IMR-90 (cell line): ENCODE data around the gene CLCF1. TPM values are rescaled to one million over a fixed set of nuclear protein-coding genes. Genes with fewer than 3 reads are reported as not detected.

ENCODE experiments used
- ATAC-seq: fragments of 200-7000 bp; cut with Tn5 transposase; 2 replicates; pipeline ENCODE4 v1.9.1; 2020; ENCODE audit warnings: low read depth, mild to moderate bottlenecking, moderate library complexity
- BruUV-seq: library from RNA; stranded (reverse); fragments of 400-500 nt; replicated peaks from 2 replicates; lab custom pipeline; 2021; lab: Mats Ljungman, UMichigan
- CTCF ChIA-PET: fragments of 300-600 bp; formaldehyde crosslinking; extraction: SDS; loops from one replicate; lab custom pipeline; 2021; ENCODE audit warnings: antibody characterized with exemption; lab: Yijun Ruan, JAX
- POLR2A ChIA-PET: fragments of 300-600 bp; sonication (Branson Sonifier 250); formaldehyde crosslinking; loops from one replicate; lab custom pipeline; 2022; ENCODE audit warnings: antibody characterized with exemption; ENCODE audit not compliant: unreplicated experiment; lab: Charles Lee
- DNase-seq: peaks from one replicate; pipeline ENCODE4 v3.0.0; 2013
- H2AFZ ChIP-seq: replicated peaks from 2 replicates; pipeline ENCODE3; 2013; ENCODE audit warnings: low read length, mild to moderate bottlenecking; ENCODE audit not compliant: poor library complexity
- H2AK5ac ChIP-seq: 2 replicates; pipeline ENCODE4 v1.6.1; 2013; ENCODE audit warnings: low read depth, low read length, inconsistent platforms
- H2AK9ac ChIP-seq: replicated peaks from 2 replicates; pipeline ENCODE3; 2013; ENCODE audit warnings: mild to moderate bottlenecking, low read depth, low read length, moderate library complexity; ENCODE audit not compliant: poor library complexity
- H2BK120ac ChIP-seq: 2 replicates; pipeline ENCODE4 v1.6.1; 2013; ENCODE audit warnings: low read depth, low read length, inconsistent platforms
- H2BK15ac ChIP-seq: 3 replicates; pipeline ENCODE4 v1.6.1; 2013; ENCODE audit warnings: low read depth, low read length, inconsistent platforms
- H2BK20ac ChIP-seq: 2 replicates; pipeline ENCODE4 v1.6.1; 2013; ENCODE audit warnings: low read depth, mild to moderate bottlenecking, inconsistent platforms, low read length, moderate library complexity
- H2BK5ac ChIP-seq: 2 replicates; pipeline ENCODE4 v1.6.1; 2013; ENCODE audit warnings: mild to moderate bottlenecking, low read depth, low read length, inconsistent platforms; ENCODE audit not compliant: poor library complexity, severe bottlenecking
- H3K14ac ChIP-seq: replicated peaks from 2 replicates; pipeline ENCODE4 v1.6.1; 2013; ENCODE audit warnings: low read depth, low read length, inconsistent platforms
- H3K18ac ChIP-seq: 2 replicates; pipeline ENCODE4 v1.6.1; 2013; ENCODE audit warnings: low read depth, low read length, control low read depth
- H3K23ac ChIP-seq: 2 replicates; pipeline ENCODE4 v1.6.1; 2013; ENCODE audit warnings: low read depth, low read length, inconsistent platforms
- H3K27ac ChIP-seq: 2 replicates; pipeline ENCODE4 v1.5.1; 2013; ENCODE audit warnings: mild to moderate bottlenecking, control low read depth, low read length; ENCODE audit not compliant: insufficient read depth
- H3K27me3 ChIP-seq: 2 replicates; pipeline ENCODE4 v1.6.1; 2013; ENCODE audit warnings: low read length; ENCODE audit not compliant: control insufficient read depth, insufficient read depth
- H3K36me3 ChIP-seq: 2 replicates; pipeline ENCODE4 v1.6.1; 2013; ENCODE audit warnings: low read length, mixed read lengths; ENCODE audit not compliant: control insufficient read depth, insufficient read depth
- H3K4ac ChIP-seq: 2 replicates; pipeline ENCODE4 v1.6.1; 2013; ENCODE audit warnings: low read depth, low read length, inconsistent platforms
- H3K4me1 ChIP-seq: 2 replicates; pipeline ENCODE4 v1.6.1; 2013; ENCODE audit warnings: low read length, mixed read lengths; ENCODE audit not compliant: control insufficient read depth, insufficient read depth
- H3K4me2 ChIP-seq: 2 replicates; pipeline ENCODE4 v1.6.1; 2013; ENCODE audit warnings: low read depth, mild to moderate bottlenecking, control low read depth, low read length, moderate library complexity
- H3K4me3 ChIP-seq: 2 replicates; pipeline ENCODE4 v1.5.1; 2013; ENCODE audit warnings: low read depth, mild to moderate bottlenecking, control low read depth, low read length, moderate library complexity; ENCODE audit not compliant: insufficient read depth
- H3K56ac ChIP-seq: 2 replicates; pipeline ENCODE4 v1.6.1; 2013; ENCODE audit warnings: low read length, inconsistent platforms; ENCODE audit not compliant: insufficient read depth; ENCODE audit errors: extremely low read depth
- H3K79me1 ChIP-seq, 2 experiments: 2 replicates each; pipeline ENCODE4 v1.6.1; 2013; ENCODE audit warnings: low read length in 2 of 2, inconsistent platforms in 1 of 2, low read depth in 1 of 2
- H3K9ac ChIP-seq: 2 replicates; pipeline ENCODE4 v1.6.1; 2013; ENCODE audit warnings: low read depth, low read length, control low read depth
- H3K9me1 ChIP-seq: 2 replicates; pipeline ENCODE4 v1.6.1; 2013; ENCODE audit warnings: low read length, inconsistent platforms; ENCODE audit not compliant: insufficient read depth
- H3K9me3 ChIP-seq: 2 replicates; pipeline ENCODE4 v1.6.1; 2013; ENCODE audit warnings: low read length; ENCODE audit not compliant: control insufficient read depth, insufficient read depth
- H4K20me1 ChIP-seq: 2 replicates; pipeline ENCODE4 v1.6.1; 2013; ENCODE audit warnings: low read length, inconsistent platforms; ENCODE audit not compliant: insufficient read depth
- H4K5ac ChIP-seq: 2 replicates; pipeline ENCODE4 v1.6.1; 2013; ENCODE audit warnings: mild to moderate bottlenecking, low read depth, low read length, control low read depth
- H4K8ac ChIP-seq, 2 experiments: 2 replicates each; pipeline ENCODE4 v1.6.1; 2013; ENCODE audit warnings: low read depth in 2 of 2, low read length in 2 of 2, control low read depth in 1 of 2, inconsistent platforms in 1 of 2
- H4K91ac ChIP-seq: 2 replicates; pipeline ENCODE4 v1.6.1; 2013; ENCODE audit warnings: low read depth, low read length, inconsistent platforms; ENCODE audit not compliant: insufficient read depth
- CEBPB ChIP-seq: IDR thresholded peaks from 2 replicates; pipeline ENCODE4 v1.6.1; 2012; ENCODE audit warnings: low read depth, low read length, improper control_type of control experiment
- MAZ ChIP-seq: IDR thresholded peaks from 2 replicates; pipeline ENCODE4 v1.6.1; 2012; ENCODE audit warnings: low read depth, mild to moderate bottlenecking, low read length, improper control_type of control experiment, moderate library complexity, borderline replicate concordance
- RAD21 ChIP-seq: IDR thresholded peaks from 2 replicates; pipeline ENCODE4 v1.6.1; 2012; ENCODE audit warnings: low read length, improper control_type of control experiment
- RFX5 ChIP-seq: IDR thresholded peaks from 2 replicates; pipeline ENCODE4 v1.8.0; 2012; ENCODE audit warnings: low read depth, mild to moderate bottlenecking, low read length, moderate library complexity
- WGBS, 2 experiments: methylation state at CpG; one replicate each; pipeline versions ENCODE4 v1.1.5 to v1.1.7; 2013; ENCODE audit warnings: missing lambda C conversion rate in 2 of 2; ENCODE audit not compliant: insufficient read length in 1 of 2; ENCODE audit errors: extremely low coverage in 2 of 2; 5-methylcytosine and 5-hydroxymethylcytosine counted together
- dilution Hi-C: fragments of 300-500 bp; cut with HindIII; formaldehyde crosslinking; loops from one replicate; pipeline ENCODE4 v1.14.3; 2018; ENCODE audit warnings: low sequenced_read_pairs; ENCODE audit not compliant: unreplicated experiment
- in situ Hi-C: fragments of 300-500 bp; cut with MboI; formaldehyde crosslinking; loops from 3 replicates; pipeline ENCODE4 v1.14.3; 2019; ENCODE audit warnings: low sequenced_read_pairs, inconsistent platforms, mixed read lengths
- intact Hi-C: fragments of 100-400 bp; cut with micrococcal nuclease; formaldehyde crosslinking; loops from 2 replicates; pipeline ENCODE4 v1.10.0; 2022
- microRNA-seq, 2 experiments: library from miRNA; stranded (forward) in 1 of 2; unstranded in 1 of 2; fragments of 10-50 nt in 1 of 2; fragments of <30 nt in 1 of 2; gene quantifications in 1 of 2; microRNA quantifications in 1 of 2; one replicate each; pipeline versions ENCODE3 to v1.1.0; 2013 to 2020; ENCODE audit not compliant: insufficient read depth in 1 of 2, insufficient read length in 1 of 2, unreplicated experiment in 1 of 2
- polyA plus RNA-seq, 3 experiments: library from polyadenylated mRNA; depleted of rRNA; stranded (reverse); fragments of >200 nt; gene quantifications; 2 replicates each; pipeline ENCODE4 v1.2.3, GENCODE V29; 2012; ENCODE audit warnings: low replicate concordance in 1 of 3
- small RNA-seq, 5 experiments: library from RNA; depleted of rRNA; stranded (forward); fragments of <200 nt; gene quantifications; one replicate each; pipeline ENCODE3, GENCODE V24; 2012
- total RNA-seq: library from RNA; depleted of rRNA; stranded (reverse); fragments of >200 nt; gene quantifications from 2 replicates; pipeline ENCODE4 v1.2.3, GENCODE V29; 2012; rRNA removed

CLCF1 gene
- total and polyA plus RNA-seq, 2 of the 4 experiments (the other 2 are of a cell fraction): 5.6 to 27.8 TPM

- Histone ChIP-seq H3K27me3 (no peaks in the 10 kb centered on the region), H2BK5ac (no peak overlapping the region), H3K4me3 (no peak overlapping the region), H3K4me2 (no peak overlapping the region), H3K23ac (no peak overlapping the region), H3K4me1 (0 out of 2 replicates have a peak, but pooled peaks cover 2% of the 10 kb centered on the region), H2AK9ac (no peak overlapping the region), H3K14ac (no peak overlapping the region), H2AFZ (no peak overlapping the region), H3K79me1 (no peaks in the 10 kb centered on the region; a peak in 1 of 4 replicates), H3K4ac (no peak overlapping the region), H3K9me3 (no peaks in the 10 kb centered on the region), H3K18ac (no peak overlapping the region), H3K9me1 (no peaks in the 10 kb centered on the region), H3K9ac (no peak overlapping the region), H4K5ac (no peak overlapping the region), H4K91ac (no peak overlapping the region), H3K36me3 (peaks cover 15% of the 10 kb centered on the region), H3K56ac (no peak overlapping the region), H3K27ac (no peak overlapping the region), H2BK20ac (no peak overlapping the region), H2BK15ac (no peak overlapping the region), H2BK120ac (no peak overlapping the region), H2AK5ac (no peak overlapping the region), H4K20me1 (no peaks in the 10 kb centered on the region), H4K8ac (no peak overlapping the region)
- WGBS, 2 experiments: 100% methylated on average over 1 of the region's 2 CpGs; no CpG with 5 or more reads in 1 of the 2 experiments
- no peak for TF ChIP-seq RFX5
- TF ChIP-seq CEBPB: no peak
- TF ChIP-seq RAD21: no peak
- TF ChIP-seq MAZ: no peak
- POLR2A ChIA-PET: no interaction called here
- dilution Hi-C loops (no loop called here), in situ Hi-C loops (loop anchor here (10.0 kb wide), 1 partner anchor 229 kb away; no protein-coding TSS in a partner anchor), intact Hi-C loops (no loop called here)
- CTCF ChIA-PET: interaction anchor here (1.1 kb wide), 1 partner anchor 47 kb away, joined by 3 read pairs; no protein-coding TSS in a partner anchor
- DNase-seq (no peak), ATAC-seq (no peak)
- BruUV-seq: no TSS peak
Observed at GRCh38 chr11:67314218-67314617, 59.2 kb downstream of the CLCF1 start.

Small RNAs within 50 kb of the gene (microRNA-seq; reads per million reads assigned to microRNA genes)
- not detected for gene RN7SKP239 (ENCODE audit: insufficient read depth, insufficient read length)
- gene RNU6-1238P (ENCODE audit: insufficient read depth, insufficient read length): not detected

Small RNAs within 50 kb of the gene (small RNA-seq; reads per million reads assigned to genes)
- 0 reads per million in 5 experiments for gene RN7SKP239
- 0 to 0.08 (median 0) reads per million in 5 experiments for gene RNU6-1238P

Other genes with a start within 250 kb of the CLCF1 start
- 23.9 and 26.7 TPM in 2 replicates for gene GRK2, start 107.1 kb downstream of the CLCF1 start, total RNA-seq
- 41.8 and 45.8 TPM in 2 replicates for gene GRK2, start 107.1 kb downstream of the CLCF1 start, polyA plus RNA-seq (2012; rRNA removed)
- gene ANKRD13D, start 84.3 kb downstream of the CLCF1 start, total RNA-seq: 7.3 and 8.1 TPM in 2 replicates
- 38.4 and 44.0 TPM in 2 replicates for gene ANKRD13D, start 84.3 kb downstream of the CLCF1 start, polyA plus RNA-seq (2012; rRNA removed)
- gene SSH3, start 70.1 kb downstream of the CLCF1 start, total RNA-seq: 7.3 and 7.8 TPM in 2 replicates
- gene SSH3, start 70.1 kb downstream of the CLCF1 start, polyA plus RNA-seq (2012; rRNA removed): 26.7 and 29.2 TPM in 2 replicates
- gene POLD4, start 20.1 kb downstream of the CLCF1 start, total RNA-seq: 40.8 and 46.4 TPM in 2 replicates
- gene POLD4, start 20.1 kb downstream of the CLCF1 start, polyA plus RNA-seq (2012; rRNA removed): 133 and 152 TPM in 2 replicates
- gene RAD9A, start 18.4 kb upstream of the CLCF1 start, total RNA-seq: 1.9 and 2.0 TPM in 2 replicates
- 10.3 and 12.6 TPM in 2 replicates for gene RAD9A, start 18.4 kb upstream of the CLCF1 start, polyA plus RNA-seq (2012; rRNA removed)
- gene PPP1CA, start 28.3 kb upstream of the CLCF1 start, total RNA-seq: 294 and 313 TPM in 2 replicates
- 228 and 260 TPM in 2 replicates for gene PPP1CA, start 28.3 kb upstream of the CLCF1 start, polyA plus RNA-seq (2012; rRNA removed)
- gene TBC1D10C, start 30.5 kb upstream of the CLCF1 start, total RNA-seq: under 0.01 and 0.18 TPM in 2 replicates
- 0.07 and 0.11 TPM in 2 replicates for gene TBC1D10C, start 30.5 kb upstream of the CLCF1 start, polyA plus RNA-seq (2012; rRNA removed)
- under 0.01 TPM in 2 replicates for gene CARNS1, start 42.1 kb upstream of the CLCF1 start, total RNA-seq
- gene CARNS1, start 42.1 kb upstream of the CLCF1 start, polyA plus RNA-seq (2012; rRNA removed): 0.23 and 0.32 TPM in 2 replicates
- 47.8 and 58.4 TPM in 2 replicates for gene RPS6KB2, start 54.9 kb upstream of the CLCF1 start, total RNA-seq
- gene RPS6KB2, start 54.9 kb upstream of the CLCF1 start, polyA plus RNA-seq (2012; rRNA removed): 50.7 and 55.3 TPM in 2 replicates
- not detected in 2 replicates for gene PTPRCAP, start 64.1 kb upstream of the CLCF1 start, total RNA-seq
- 0.14 and 0.24 TPM in 2 replicates for gene PTPRCAP, start 64.1 kb upstream of the CLCF1 start, polyA plus RNA-seq (2012; rRNA removed)
- 76.4 and 79.4 TPM in 2 replicates for gene CORO1B, start 69.9 kb upstream of the CLCF1 start, total RNA-seq
- 138 and 151 TPM in 2 replicates for gene CORO1B, start 69.9 kb upstream of the CLCF1 start, polyA plus RNA-seq (2012; rRNA removed)
- not detected in 2 replicates for gene GPR152, start 79.1 kb upstream of the CLCF1 start, total RNA-seq
- not detected in 2 replicates for gene GPR152, start 79.1 kb upstream of the CLCF1 start, polyA plus RNA-seq (2012; rRNA removed)
- gene CABP4, start 81.8 kb upstream of the CLCF1 start, total RNA-seq: not detected in 2 replicates
- not detected in 2 replicates for gene CABP4, start 81.8 kb upstream of the CLCF1 start, polyA plus RNA-seq (2012; rRNA removed)
- gene TMEM134, start 95.7 kb upstream of the CLCF1 start, total RNA-seq: 12.5 and 18.9 TPM in 2 replicates
- 55.0 and 64.4 TPM in 2 replicates for gene TMEM134, start 95.7 kb upstream of the CLCF1 start, polyA plus RNA-seq (2012; rRNA removed)
- 91.4 and 95.5 TPM in 2 replicates for gene AIP, start 109.4 kb upstream of the CLCF1 start, total RNA-seq
- gene AIP, start 109.4 kb upstream of the CLCF1 start, polyA plus RNA-seq (2012; rRNA removed): 122 and 130 TPM in 2 replicates
- gene PITPNM1, start 131.8 kb upstream of the CLCF1 start, total RNA-seq: 4.7 and 5.0 TPM in 2 replicates
- gene PITPNM1, start 131.8 kb upstream of the CLCF1 start, polyA plus RNA-seq (2012; rRNA removed): 15.4 and 18.3 TPM in 2 replicates
- gene CDK2AP2, start 134.6 kb upstream of the CLCF1 start, total RNA-seq: 8.1 and 9.2 TPM in 2 replicates
- gene CDK2AP2, start 134.6 kb upstream of the CLCF1 start, polyA plus RNA-seq (2012; rRNA removed): 44.7 and 49.8 TPM in 2 replicates
- not detected in 2 replicates for gene CABP2, start 149.8 kb upstream of the CLCF1 start, total RNA-seq
- not detected in 2 replicates for gene CABP2, start 149.8 kb upstream of the CLCF1 start, polyA plus RNA-seq (2012; rRNA removed)
- gene GSTP1, start 210.2 kb upstream of the CLCF1 start, total RNA-seq: 947 and 1,000 TPM in 2 replicates
- gene GSTP1, start 210.2 kb upstream of the CLCF1 start, polyA plus RNA-seq (2012; rRNA removed): 1,539 and 1,653 TPM in 2 replicates
- gene NDUFV1, start 233.3 kb upstream of the CLCF1 start, total RNA-seq: 119 and 120 TPM in 2 replicates
- gene NDUFV1, start 233.3 kb upstream of the CLCF1 start, polyA plus RNA-seq (2012; rRNA removed): 133 and 148 TPM in 2 replicates